GM18505 (cell line): ENCODE data around the gene LSP1.
"Not testable (repeated sequence)": the region's sequence is repeated elsewhere in the genome, so short reads cannot be mapped to it uniquely, and the experiment has no call there.

Source experiments
- ATAC-seq: cut with Tn5 transposase; IDR thresholded peaks from one replicate; pipeline ENCODE4 v1.9.1; 2021; ENCODE audit not compliant: unreplicated experiment
- POLR2A ChIP-seq: IDR thresholded peaks from 4 replicates; pipeline ENCODE4 v1.6.1; 2011; ENCODE audit warnings: borderline replicate concordance; ENCODE audit not compliant: insufficient read depth, insufficient read length; ENCODE audit errors: extremely low read depth

The LSP1 gene

GRCh38 chr11:1932681-1933080 is 79.8 kb downstream of the LSP1 start:
- no peak for ATAC-seq
- TF ChIP-seq POLR2A, result no peak

DNA sequence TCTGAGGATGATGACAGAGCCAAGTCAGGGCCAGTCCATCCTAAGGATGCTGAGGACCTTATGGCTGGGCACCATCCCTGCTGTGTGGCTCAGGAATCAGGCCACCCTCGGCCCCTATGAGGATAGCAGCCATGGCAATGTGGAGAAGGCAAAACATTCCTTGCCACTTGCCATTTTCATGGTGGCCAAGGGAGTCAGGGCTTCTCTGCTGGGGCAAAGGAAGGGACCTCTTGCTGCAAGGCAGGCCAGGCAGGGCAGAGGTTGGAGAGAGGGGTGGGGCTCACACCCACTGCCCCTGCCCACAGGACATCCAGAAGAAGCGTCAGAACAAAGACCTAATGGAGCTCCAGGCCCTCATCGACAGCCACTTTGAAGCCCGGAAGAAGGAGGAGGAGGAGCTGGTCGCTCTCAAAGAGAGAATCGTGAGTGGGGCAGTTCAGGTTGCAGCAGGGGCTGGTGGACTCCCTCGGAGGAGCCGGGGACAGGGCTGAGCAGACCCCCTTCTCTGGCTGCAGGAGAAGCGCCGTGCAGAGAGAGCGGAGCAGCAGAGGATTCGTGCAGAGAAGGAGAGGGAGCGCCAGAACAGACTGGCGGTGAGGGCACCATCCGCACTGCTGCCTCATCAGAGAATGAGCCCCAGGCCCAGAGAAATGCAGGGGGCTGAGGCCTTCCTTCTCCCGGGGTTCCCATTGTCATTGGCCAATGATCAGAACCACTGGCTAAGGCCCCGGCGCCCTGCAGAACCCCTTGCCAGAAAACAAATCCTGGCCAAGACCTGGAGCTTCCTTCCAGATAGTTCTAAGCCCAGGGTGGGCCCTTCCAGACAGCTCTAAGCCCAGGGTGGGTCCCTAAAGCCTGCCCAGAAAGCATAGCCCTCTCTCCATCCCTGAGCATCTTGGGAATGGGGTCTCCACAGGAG is 80.8 kb downstream of the LSP1 start:
- no peak for ATAC-seq
- no peak for TF ChIP-seq POLR2A

DNA sequence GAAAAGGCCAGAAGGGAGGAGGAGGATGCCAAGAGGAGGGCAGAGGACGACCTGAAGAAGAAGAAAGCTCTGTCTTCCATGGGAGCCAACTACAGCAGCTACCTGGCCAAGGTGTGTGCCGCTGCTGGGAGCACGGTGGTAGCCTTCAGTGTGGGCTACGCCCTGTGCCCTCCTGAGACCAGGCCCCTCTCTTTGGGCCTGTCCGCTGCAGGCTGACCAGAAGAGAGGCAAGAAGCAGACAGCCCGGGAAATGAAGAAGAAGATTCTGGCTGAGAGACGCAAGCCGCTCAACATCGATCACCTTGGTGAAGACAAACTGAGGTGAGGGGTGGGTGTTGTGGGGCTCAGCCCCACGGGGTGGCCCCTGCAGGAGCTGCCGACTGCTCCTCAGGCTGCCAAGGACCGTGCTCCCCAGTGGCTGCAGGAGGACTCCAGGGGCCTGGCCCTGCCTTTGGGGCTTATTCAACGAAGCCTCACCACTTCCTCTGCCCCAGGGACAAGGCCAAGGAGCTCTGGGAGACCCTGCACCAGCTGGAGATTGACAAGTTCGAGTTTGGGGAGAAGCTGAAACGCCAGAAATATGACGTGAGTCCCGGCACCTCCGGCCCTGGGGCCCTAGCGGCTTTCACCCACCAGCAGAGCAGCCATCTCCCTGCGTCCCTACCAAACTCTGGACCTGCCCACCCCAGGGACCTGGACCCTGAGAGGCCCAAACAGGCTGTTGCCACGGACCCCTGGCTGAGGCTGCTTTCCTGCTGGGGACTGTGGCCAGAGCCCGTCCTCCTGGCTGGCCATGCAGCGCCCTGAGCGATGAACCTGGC is 81.7 kb downstream of the LSP1 start:
- TF ChIP-seq POLR2A, result no peak

GRCh38 chr11:1935156-1936071 is 82.5 kb downstream of the LSP1 start:
- no peak for ATAC-seq
- TF ChIP-seq POLR2A, result no peak

More for the DNA sequence above, 81.7 kb downstream of the LSP1 start:
- ATAC-seq, result no peak

- ATAC-seq, result no peak
- no peak for TF ChIP-seq POLR2A
Observed at GRCh38 chr11:1936072-1936780, 83.3 kb downstream of the LSP1 start.

- no peak for ATAC-seq
- TF ChIP-seq POLR2A, result no peak
Observed at GRCh38 chr11:1936781-1937615, 84.1 kb downstream of the LSP1 start.

- no peak for ATAC-seq
Observed at GRCh38 chr11:1937616-1938342, 84.9 kb downstream of the LSP1 start.

GRCh38 chr11:1938343-1939005 is 85.6 kb downstream of the LSP1 start:
- ATAC-seq, result no peak
- TF ChIP-seq POLR2A, result no peak

More at GRCh38 chr11:1937616-1938342, 84.9 kb downstream of the LSP1 start:
- no peak for TF ChIP-seq POLR2A

GRCh38 chr11:1939006-1939625 is 86.2 kb downstream of the LSP1 start:
- no peak for TF ChIP-seq POLR2A
- ATAC-seq, result no peak

GRCh38 chr11:1939788-1940187 is 86.9 kb downstream of the LSP1 start:
- not testable (repeated sequence) for ATAC-seq
